Measurements from ENCODE around the gene KRTAP5-5.
"Not testable (repeated sequence)": the region's sequence is repeated elsewhere in the genome, so short reads cannot be mapped to it uniquely, and the experiment has no call there.

DNA sequence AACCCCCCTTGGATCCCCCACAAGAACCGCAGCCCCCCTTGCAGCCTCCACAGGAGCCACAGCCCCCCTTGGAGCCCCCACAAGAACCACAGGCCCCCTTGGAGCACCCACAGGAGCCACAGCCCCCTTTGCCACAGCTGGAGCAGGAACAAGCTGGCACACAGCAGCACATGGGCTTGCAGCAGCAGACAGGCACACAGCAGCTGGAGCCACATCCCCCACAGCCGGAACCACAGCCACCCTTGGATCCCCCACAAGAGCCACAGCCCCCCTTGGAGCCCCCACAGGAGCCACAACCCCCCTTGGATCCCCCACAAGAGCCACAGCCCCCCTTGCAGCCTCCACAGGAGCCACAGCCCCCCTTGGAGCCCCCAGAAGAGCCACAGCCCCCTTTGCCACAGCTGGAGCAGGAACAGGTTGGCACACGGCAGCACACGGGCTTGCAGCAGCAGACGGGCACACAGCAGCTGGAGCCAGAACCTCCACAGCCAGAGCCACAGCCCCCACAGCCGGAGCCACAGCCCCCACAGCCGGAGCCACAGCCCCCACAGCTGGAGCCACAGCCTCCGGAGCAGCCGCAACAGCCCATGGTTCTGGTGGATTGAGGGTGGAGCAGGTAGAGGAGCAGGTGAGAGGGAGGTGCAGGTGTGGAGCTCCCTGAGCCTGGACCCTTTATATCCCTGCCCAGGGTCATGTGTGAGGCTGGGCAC is 44.8 kb upstream of the KRTAP5-5 start, which contains the start of gene KRTAP5-1:
- TF ChIP-seq, protein P1, sequence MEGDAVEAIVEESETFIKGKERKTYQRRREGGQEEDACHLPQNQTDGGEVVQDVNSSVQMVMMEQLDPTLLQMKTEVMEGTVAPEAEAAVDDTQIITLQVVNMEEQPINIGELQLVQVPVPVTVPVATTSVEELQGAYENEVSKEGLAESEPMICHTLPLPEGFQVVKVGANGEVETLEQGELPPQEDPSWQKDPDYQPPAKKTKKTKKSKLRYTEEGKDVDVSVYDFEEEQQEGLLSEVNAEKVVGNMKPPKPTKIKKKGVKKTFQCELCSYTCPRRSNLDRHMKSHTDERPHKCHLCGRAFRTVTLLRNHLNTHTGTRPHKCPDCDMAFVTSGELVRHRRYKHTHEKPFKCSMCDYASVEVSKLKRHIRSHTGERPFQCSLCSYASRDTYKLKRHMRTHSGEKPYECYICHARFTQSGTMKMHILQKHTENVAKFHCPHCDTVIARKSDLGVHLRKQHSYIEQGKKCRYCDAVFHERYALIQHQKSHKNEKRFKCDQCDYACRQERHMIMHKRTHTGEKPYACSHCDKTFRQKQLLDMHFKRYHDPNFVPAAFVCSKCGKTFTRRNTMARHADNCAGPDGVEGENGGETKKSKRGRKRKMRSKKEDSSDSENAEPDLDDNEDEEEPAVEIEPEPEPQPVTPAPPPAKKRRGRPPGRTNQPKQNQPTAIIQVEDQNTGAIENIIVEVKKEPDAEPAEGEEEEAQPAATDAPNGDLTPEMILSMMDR (conservative IDR thresholded peaks at IDR 0.05 in 1 of 2, IDR thresholded peaks at IDR 0.05 in 1 of 2; ENCODE audit: low read depth in 1 of 2, low read length in 2 of 2), result not testable (repeated sequence)
- TF ChIP-seq EZH2 (IDR thresholded peaks at IDR 0.05; ENCODE audit: low read length, missing control alignments), result not testable (repeated sequence)

All from fibroblast of lung (primary cell).